GM19324 (cell line): ENCODE data around the gene WRNIP1.

Source experiments
- ATAC-seq: cut with Tn5 transposase; IDR thresholded peaks from one replicate; pipeline ENCODE4 v1.9.1; 2021; ENCODE audit warnings: mild to moderate bottlenecking, moderate library complexity; ENCODE audit not compliant: unreplicated experiment, low FRiP score

WRNIP1 gene

DNA sequence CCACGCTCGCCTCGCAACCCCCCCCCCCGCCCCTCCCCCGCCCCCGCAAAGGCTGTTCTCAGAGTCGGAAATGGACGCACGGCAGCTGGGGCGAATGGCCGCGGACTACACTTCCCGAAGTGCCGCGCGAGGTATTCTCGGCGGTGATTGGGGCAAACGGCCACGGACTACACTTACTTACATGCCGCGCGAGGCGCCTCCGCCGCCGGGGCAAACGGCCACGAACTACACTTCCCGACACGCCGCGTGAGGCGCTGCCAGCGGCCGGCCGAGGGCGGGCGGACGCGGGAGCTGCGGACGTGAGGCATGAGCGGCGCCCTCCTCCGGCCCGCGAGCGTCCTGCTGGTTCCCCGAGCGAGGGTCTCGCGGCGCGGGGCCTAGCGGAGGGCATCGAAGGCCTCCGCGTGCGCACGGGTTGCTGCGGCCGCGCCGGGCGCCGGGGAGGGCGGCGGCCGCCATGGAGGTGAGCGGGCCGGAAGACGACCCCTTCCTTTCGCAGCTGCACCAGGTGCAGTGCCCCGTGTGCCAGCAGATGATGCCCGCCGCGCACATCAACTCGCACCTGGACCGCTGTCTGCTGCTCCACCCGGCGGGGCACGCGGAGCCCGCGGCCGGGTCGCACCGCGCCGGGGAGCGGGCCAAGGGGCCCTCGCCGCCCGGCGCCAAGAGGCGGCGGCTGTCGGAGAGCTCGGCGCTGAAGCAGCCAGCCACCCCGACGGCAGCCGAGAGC is at the start of gene WRNIP1:
WRNIP1 (plus strand) TSS at position 228 of the 730 bp plus-strand sequence; CDS start at position 458, 230 bp downstream.
- peak; percentile 90 for ATAC-seq

DNA sequence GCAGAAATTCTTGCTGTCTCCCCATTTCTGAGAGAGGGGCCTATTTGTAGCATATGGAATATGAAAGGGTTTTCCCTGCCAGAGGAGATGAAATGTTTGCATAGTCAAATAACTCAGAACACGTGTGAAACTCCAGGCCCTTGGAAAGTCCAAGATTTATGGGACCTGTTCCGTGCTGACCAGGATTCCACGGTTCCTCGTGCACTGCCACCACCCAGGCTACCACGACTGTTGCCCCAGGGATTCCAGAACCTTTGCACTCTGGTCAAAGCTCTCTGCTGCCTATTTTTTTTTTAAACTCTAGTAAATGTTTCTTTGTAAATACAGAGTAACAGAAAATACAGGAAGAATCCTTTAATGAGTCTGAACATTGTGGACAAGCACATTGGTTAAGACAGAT is 49.5 kb upstream of the WRNIP1 start:
- no peak for ATAC-seq

GRCh38 chr6:2716936-2717700 is 48.1 kb upstream of the WRNIP1 start:
- no peak for ATAC-seq

- ATAC-seq: no peak
These were observed 46.7 kb upstream of the WRNIP1 start for GRCh38 chr6:2718334-2719092.

DNA sequence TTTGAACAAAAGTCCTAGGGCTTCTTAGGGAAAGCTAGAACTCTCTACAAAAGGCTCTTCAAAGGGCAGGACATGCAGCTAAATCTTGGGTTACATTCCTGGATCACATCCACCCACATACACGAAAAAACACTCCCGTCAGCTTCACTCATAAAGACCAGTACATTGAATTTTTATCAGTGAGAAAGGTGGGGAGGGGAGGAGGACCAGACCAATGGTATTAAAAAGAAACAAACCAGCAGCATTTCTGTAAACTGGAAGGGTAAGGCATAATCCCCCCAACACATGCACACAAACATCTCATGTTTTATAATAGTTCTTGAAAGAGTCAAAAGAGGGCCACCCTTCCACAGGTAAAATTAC is 46.1 kb upstream of the WRNIP1 start:
- no peak for ATAC-seq

DNA sequence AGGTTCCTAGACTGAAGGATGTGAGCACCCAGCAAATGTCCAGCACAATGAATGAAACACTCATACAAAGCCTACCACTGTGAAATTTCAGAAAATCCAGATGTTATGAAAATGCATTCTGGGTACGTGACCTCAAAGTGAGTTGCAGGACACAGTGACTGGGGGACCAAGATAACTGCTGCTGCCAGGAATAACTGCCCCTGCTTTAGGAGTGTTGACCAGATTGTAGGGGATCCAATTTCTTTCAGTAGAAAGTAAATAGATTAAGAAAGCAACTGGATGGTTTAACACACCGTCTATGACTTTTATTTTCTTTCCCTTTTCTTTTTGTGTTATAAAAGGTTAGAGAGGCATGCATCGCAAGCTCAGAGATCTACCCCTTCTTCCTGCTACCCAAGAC is 44.0 kb upstream of the WRNIP1 start:
- ATAC-seq: no peak

DNA sequence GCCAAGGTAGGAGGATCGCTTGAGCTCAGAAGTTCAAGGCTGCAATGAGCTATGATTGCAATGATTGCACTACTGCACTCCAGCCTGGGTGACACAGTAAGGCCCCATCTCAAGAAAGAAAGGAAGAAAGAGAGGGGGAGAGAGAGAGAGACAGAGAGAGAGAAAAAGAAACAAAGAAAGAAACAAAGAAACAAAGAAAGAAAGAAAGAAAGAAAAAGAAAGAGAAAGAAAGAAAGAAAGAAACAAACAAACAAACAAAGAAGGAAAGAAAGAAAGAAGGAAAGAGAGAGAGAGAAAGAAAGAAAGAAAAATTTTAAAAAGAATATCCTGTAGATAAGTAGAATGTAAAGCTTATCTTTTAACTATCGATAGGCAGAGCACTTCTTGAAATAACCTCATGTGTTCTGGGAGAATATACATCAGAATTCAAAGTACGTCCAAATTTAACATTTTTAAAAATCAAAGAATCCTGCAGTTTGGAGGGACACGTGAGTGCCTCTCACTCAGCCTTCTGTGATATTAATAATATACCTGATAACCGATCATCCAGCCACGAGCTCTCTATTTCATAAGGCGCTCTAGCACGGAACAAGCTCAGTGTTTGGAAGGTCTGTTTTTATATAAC is 39.7 kb upstream of the WRNIP1 start:
- ATAC-seq: no peak

- no peak for ATAC-seq
These were observed 39.1 kb upstream of the WRNIP1 start for GRCh38 chr6:2725999-2726567.

DNA sequence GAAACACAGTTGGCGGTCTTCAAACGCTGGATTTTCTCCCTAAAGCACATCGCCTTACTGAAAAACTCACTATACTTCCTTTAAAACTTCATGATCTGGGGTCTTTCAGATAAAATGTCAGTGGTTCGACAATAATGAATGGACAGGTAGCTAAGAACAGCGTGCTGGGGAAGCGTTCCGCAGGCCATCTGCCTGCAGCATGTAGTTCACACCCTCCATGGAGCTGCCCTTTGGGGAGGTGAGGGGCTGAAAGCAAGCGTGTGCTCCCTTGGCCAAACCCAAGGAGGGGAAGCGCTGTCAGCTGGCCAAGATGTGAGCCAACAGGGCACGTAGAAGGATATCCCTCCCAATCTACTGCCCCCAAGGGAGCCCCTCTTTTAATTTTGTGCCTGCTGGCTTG is 35.3 kb upstream of the WRNIP1 start:
- ATAC-seq: no peak

DNA sequence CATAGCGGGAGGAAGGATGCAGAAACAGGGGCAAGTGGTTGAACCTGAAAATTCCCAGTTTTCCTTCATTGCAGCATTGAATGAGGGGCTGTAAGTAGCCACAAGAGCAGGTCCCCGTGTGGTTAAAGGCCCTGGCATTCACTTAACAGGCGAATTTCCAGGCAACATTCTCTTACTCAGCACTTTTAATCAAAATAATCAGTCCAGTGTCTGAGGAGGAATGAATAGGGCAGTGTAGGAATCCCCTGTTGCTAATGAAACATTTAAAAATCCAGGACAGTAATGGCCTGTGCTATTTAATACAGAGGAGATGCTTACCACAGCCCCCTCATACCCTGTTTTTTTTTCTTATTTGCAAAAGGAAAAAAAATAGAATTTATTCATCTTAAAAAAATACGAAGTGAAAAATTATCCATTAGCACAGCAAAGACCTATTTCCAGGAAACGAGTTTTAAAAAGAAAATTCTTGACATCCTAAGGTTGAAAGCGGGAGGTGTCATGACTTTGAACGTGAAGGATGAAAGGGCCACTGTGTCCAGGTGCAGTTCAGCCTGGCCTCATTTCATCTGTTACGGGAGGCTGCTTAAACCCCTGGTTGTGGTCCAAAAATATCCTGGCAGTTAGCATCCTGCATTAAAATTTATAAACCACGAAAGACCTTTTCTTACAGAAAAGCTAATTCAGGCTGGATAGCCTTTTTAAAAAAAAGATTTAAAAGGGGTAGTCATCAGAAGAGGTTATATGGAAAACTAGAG is 34.7 kb upstream of the WRNIP1 start:
- no peak for ATAC-seq

- no peak for ATAC-seq
These were observed 33.8 kb upstream of the WRNIP1 start for GRCh38 chr6:2731281-2731909.

DNA sequence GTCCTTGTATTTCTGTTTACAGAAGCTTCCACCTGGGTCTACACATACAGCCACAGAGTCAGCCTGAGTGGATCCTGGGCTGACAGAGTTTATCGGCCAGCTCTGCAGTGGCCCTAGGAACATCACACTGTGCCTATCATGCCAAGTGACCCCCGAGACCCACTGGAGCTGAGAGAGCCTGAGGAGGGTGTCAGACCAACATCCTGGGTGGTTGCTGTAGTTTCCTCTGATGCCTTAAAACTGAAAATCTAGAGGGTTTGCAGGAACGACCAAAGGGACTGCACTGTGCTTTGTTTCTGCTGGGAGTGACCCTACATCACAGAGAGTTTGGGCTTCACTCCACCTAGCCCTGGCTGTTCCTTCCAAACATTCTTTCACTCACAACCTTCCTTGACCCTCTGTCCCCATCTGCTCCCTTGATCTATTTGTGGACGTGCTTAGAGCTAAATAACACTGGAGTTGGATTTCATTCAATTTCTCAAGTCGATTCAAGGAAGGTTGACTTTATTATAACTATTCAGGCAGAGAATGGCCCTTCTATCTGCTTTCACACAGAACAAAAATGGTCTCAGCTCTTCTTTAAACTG is 32.6 kb upstream of the WRNIP1 start:
- ATAC-seq: no peak

GRCh38 chr6:2733324-2733723 is 31.9 kb upstream of the WRNIP1 start:
- ATAC-seq: no peak

- no peak for ATAC-seq
These were observed 31.3 kb upstream of the WRNIP1 start for GRCh38 chr6:2733736-2734480.

DNA sequence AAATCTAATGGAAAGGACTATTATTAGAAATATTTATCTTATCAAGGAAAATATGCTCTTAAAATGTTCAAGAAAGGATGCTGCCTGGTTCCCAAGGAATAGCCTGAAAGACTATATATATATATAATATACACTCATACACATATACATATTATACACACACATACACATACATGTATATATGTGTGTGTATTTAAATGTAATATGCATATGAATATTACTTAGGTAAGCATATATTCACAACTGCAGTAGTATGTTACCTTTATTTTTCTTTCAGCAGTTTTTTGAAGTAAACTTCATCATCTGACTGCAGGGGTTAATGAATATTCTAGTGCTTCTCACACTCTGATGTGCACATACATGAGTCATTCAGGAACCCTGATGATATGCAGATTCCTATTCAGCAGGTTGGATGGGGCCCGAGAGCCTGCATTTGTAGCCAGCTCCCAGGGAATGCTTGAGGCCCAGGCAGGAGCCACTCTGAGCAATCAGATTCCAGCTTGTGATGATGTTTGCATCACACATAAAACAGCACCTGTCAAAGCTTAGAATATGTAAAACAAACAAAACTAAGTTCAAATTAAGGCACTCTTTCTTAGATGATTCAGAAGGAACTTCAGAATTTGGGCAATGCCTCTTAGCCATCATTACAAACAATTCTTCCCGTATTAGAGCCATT is 30.6 kb upstream of the WRNIP1 start:
- ATAC-seq: no peak

- ATAC-seq: no peak
These were observed 27.3 kb upstream of the WRNIP1 start for GRCh38 chr6:2737885-2738284.

DNA sequence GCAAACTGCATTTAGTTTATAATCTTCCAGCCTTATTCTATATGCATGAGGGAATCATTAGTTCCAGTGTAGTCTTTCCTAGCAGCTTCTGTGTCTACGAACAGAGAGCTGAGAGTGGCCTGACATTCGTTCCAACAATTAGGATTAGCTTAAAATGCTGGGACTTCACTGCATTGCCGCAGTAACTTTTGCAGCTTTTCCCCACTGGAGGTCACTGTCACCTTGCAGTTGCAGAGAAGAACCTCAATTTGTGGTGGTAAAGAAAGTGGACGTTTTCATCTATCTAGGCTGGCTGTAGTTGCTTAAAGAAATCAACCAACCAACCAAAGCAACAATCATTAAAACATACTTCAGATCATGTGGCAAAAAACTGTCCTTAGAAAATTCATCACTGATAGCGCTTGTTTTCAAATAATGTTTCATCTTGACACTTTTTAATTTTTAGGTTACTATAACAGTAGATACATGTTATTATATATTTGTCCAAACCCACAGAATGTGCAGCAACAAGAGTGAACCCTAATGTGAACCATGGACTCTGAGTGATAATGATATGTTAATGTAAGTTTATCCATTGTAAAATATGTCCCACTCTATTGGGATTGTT is 26.7 kb upstream of the WRNIP1 start:
- ATAC-seq: no peak
